Thyroid gland (tissue), 4 donors: ENCODE measurements around the gene PRKD1. TPM values are rescaled to one million over a fixed set of nuclear protein-coding genes. Genes with fewer than 3 reads are reported as not detected.

Experiments
- DNase-seq, 2 donors: peaks; one replicate each; pipeline ENCODE4 v3.0.0-alpha.2; 2019
- H3K27ac ChIP-seq, 3 donors: fragments of 200-600 bp; sonication (generic); 1 replicate in 2 of 3; 2 replicates in 1 of 3; pipeline ENCODE4 v1.5.1; 2016 to 2019; ENCODE audit warnings: mild to moderate bottlenecking in 1 of 3, moderate library complexity in 1 of 3
- H3K27me3 ChIP-seq: fragments of 200-600 bp; sonication (generic); one replicate; pipeline ENCODE4 v1.5.1; 2019
- H3K36me3 ChIP-seq, 2 donors: fragments of 200-600 bp; sonication (generic); one replicate each; pipeline ENCODE4 v1.5.1; 2016 to 2019
- H3K4me1 ChIP-seq, 2 donors: fragments of 200-600 bp; sonication (generic); one replicate each; pipeline ENCODE4 v1.5.1; 2017 to 2019
- H3K4me3 ChIP-seq, 3 donors: fragments of 200-600 bp; sonication (generic); replicated peaks in 1 of 3; 1 replicate in 2 of 3; 2 replicates in 1 of 3; pipeline ENCODE4 v1.5.1; 2016; ENCODE audit warnings: mild to moderate bottlenecking in 1 of 3
- H3K9me3 ChIP-seq: fragments of 200-600 bp; sonication (generic); one replicate; pipeline ENCODE4 v1.5.1; 2017
- POLR2A ChIP-seq, 2 donors: fragments of 450-650 bp; IDR thresholded peaks; one replicate each; pipeline ENCODE4 v1.6.1; 2017; ENCODE audit warnings: antibody characterized with exemption in 2 of 2, mild to moderate bottlenecking in 2 of 2, moderate library complexity in 1 of 2
- WGBS, 2 donors: methylation state at CpG; one replicate each; pipeline ENCODE4 v1.1.5; 2017; 5-methylcytosine and 5-hydroxymethylcytosine counted together
- intact Hi-C: fragments of 100-400 bp; cut with DNase I; formaldehyde crosslinking; loops from one replicate; pipeline ENCODE4 v1.15.1; 2023
- total RNA-seq, 4 donors: library from RNA; depleted of rRNA; stranded (reverse); fragments of >200 nt; gene quantifications; one replicate each; pipeline ENCODE4 v1.2.3, GENCODE V29; 2016
- TF ChIP-seq, protein P1 (sequence below), 6 experiments: fragments of 200-600 bp in 3 of 6; fragments of 450-650 bp in 3 of 6; sonication (generic) in 3 of 6; IDR thresholded peaks; one replicate each; pipeline ENCODE4 v1.5.1; 2016 to 2019; ENCODE audit warnings: antibody characterized with exemption in 6 of 6, mild to moderate bottlenecking in 2 of 6, inconsistent platforms in 1 of 6, moderate library complexity in 1 of 6

PRKD1 gene
- total RNA-seq, 4 donors from 2014 or later = 12.7 to 17.4 (median 14.3) TPM

GRCh38 chr14:29820785-29821184 is 106.9 kb downstream of the PRKD1 start:
- intact Hi-C loops = no loop called here
- 70 to 80% methylated on average over 1 of the region's 1 CpG for WGBS, 2 donors
- Histone ChIP-seq H3K4me1 (peaks cover 0 to 6% of the 10 kb centered on the region in 2 donors), H3K27ac (no peak overlapping the region), H3K36me3 (no peaks in the 10 kb centered on the region), H3K27me3 (no peaks in the 10 kb centered on the region), H3K9me3 (no peaks in the 10 kb centered on the region), H3K4me3 (no peak overlapping the region)
- DNase-seq = no peak
- TF ChIP-seq POLR2A (IDR thresholded peaks at IDR 0.05) = no peak
- TF ChIP-seq, protein P1, sequence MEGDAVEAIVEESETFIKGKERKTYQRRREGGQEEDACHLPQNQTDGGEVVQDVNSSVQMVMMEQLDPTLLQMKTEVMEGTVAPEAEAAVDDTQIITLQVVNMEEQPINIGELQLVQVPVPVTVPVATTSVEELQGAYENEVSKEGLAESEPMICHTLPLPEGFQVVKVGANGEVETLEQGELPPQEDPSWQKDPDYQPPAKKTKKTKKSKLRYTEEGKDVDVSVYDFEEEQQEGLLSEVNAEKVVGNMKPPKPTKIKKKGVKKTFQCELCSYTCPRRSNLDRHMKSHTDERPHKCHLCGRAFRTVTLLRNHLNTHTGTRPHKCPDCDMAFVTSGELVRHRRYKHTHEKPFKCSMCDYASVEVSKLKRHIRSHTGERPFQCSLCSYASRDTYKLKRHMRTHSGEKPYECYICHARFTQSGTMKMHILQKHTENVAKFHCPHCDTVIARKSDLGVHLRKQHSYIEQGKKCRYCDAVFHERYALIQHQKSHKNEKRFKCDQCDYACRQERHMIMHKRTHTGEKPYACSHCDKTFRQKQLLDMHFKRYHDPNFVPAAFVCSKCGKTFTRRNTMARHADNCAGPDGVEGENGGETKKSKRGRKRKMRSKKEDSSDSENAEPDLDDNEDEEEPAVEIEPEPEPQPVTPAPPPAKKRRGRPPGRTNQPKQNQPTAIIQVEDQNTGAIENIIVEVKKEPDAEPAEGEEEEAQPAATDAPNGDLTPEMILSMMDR (IDR thresholded peaks at IDR 0.05) = no peak

GRCh38 chr14:29817767-29818405 is 109.8 kb downstream of the PRKD1 start:
- intact Hi-C loops = no loop called here
- Histone ChIP-seq H3K27me3 (no peaks in the 10 kb centered on the region), H3K4me1 (peaks cover 0 to 14% of the 10 kb centered on the region in 2 donors), H3K27ac (no peak overlapping the region), H3K9me3 (no peaks in the 10 kb centered on the region), H3K36me3 (no peaks in the 10 kb centered on the region), H3K4me3 (no peak overlapping the region)
- no peak for TF ChIP-seq POLR2A (IDR thresholded peaks at IDR 0.05)
- TF ChIP-seq, protein P1 (IDR thresholded peaks at IDR 0.05) = no peak
- no peak for DNase-seq

GRCh38 chr14:29815016-29815674 is 112.5 kb downstream of the PRKD1 start:
- Histone ChIP-seq H3K4me3 (no peak overlapping the region), H3K9me3 (no peaks in the 10 kb centered on the region), H3K27ac (no peak overlapping the region), H3K36me3 (no peaks in the 10 kb centered on the region), H3K4me1 (peaks cover 0 to 9% of the 10 kb centered on the region in 2 donors), H3K27me3 (no peaks in the 10 kb centered on the region)
- WGBS, 2 donors = 75 to 84% methylated on average over 4 of the region's 4 CpGs
- TF ChIP-seq, protein P1 (IDR thresholded peaks at IDR 0.05) = no peak
- no peak for TF ChIP-seq POLR2A (IDR thresholded peaks at IDR 0.05)
- intact Hi-C loops = no loop called here
- no peak for DNase-seq

- Histone ChIP-seq H3K36me3 (no peaks in the 10 kb centered on the region), H3K9me3 (no peaks in the 10 kb centered on the region), H3K4me3 (no peak overlapping the region), H3K27me3 (no peaks in the 10 kb centered on the region), H3K4me1 (peaks cover 0 to 9% of the 10 kb centered on the region in 2 donors), H3K27ac (no peak overlapping the region)
- DNase-seq = peak; percentile 70 to 74
- intact Hi-C loops = no loop called here
- TF ChIP-seq POLR2A (IDR thresholded peaks at IDR 0.05) = no peak
- TF ChIP-seq, protein P1 (IDR thresholded peaks at IDR 0.05) = no peak
- WGBS, 2 donors = 51 to 54% methylated on average over 6 of the region's 6 CpGs
Measured at GRCh38 chr14:29814156-29815015, 113.3 kb downstream of the PRKD1 start.
